ENCODE data around the gene RBMS3. TPM values are rescaled to one million over a fixed set of nuclear protein-coding genes. Genes with fewer than 3 reads are reported as not detected.

The RBMS3 gene
- total and polyA plus RNA-seq, 2 donors (not counting 1 experiment from before 2014, with no cell fraction given), result 26.9 to 68.4 TPM

- no peak overlapping the region for H3K9ac ChIP-seq (ENCODE audit: insufficient read depth, low read length)
- no peak overlapping the region for H2AFZ ChIP-seq (ENCODE audit: low read length)
- H3K27me3 ChIP-seq (ENCODE audit: control insufficient read depth, insufficient read depth, low read length), result no peaks in the 10 kb centered on the region
- H4K20me1 ChIP-seq (ENCODE audit: control insufficient read depth, extremely low read depth, insufficient read depth, low read length), result no peaks in the 10 kb centered on the region
- no peaks in the 10 kb centered on the region for H3K4me1 ChIP-seq (ENCODE audit: control insufficient read depth, extremely low read depth, insufficient read depth, low read length)
- no peak overlapping the region for H3K27ac ChIP-seq (ENCODE audit: insufficient read depth, low read length)
- no peaks in the 10 kb centered on the region for H3K9me3 ChIP-seq (ENCODE audit: control insufficient read depth, insufficient read depth, low read depth, low read length)
- DNase-seq (ENCODE audit: low read depth in 2 of 2), result no peak
- TF ChIP-seq CTCF (conservative IDR thresholded peaks at IDR 0.05 in 1 of 2, IDR thresholded peaks at IDR 0.05 in 1 of 2; ENCODE audit: low read depth in 1 of 2, low read length in 2 of 2) (no peak), EZH2 (IDR thresholded peaks at IDR 0.05; ENCODE audit: low read length, missing control alignments) (no peak)
- no peaks in the 10 kb centered on the region for H3K36me3 ChIP-seq (ENCODE audit: control insufficient read depth, insufficient read depth, low read length)
- H3K4me2 ChIP-seq (ENCODE audit: extremely low read depth, insufficient read depth, low read length), result no peak overlapping the region
- H3K79me2 ChIP-seq (ENCODE audit: control insufficient read depth, insufficient read depth, low read length), result no peaks in the 10 kb centered on the region
- no peak overlapping the region for H3K4me3 ChIP-seq (replicated peaks in 1 of 4; ENCODE audit: control extremely low read depth in 1 of 4, insufficient read depth in 1 of 4, low read depth in 3 of 4, low read length in 4 of 4)
These were observed 743.6 kb downstream of the RBMS3 start for GRCh38 chr3:30024466-30024865.

DNA sequence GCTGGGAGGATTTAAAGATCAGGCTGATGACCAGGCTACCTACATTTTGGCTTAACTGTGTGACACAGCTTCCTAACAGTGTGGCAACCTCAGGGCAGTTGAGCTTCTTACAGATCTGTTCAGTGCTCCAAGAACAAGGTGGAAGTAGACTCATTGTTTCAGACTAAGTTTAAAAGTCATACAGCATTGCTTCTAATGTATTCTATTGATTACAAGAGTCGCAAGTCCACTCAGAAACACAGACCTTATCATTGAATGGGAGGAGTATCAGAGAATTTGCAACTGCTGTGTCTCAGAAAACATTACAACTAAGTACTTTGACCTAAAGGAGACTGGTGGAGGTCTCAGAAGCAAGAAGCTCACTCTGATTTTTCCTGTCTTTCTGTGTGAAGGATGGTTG, 746.0 kb downstream of the RBMS3 start:
- Histone ChIP-seq H3K79me2 (ENCODE audit: control insufficient read depth, insufficient read depth, low read length) (no peaks in the 10 kb centered on the region), H3K4me1 (ENCODE audit: control insufficient read depth, extremely low read depth, insufficient read depth, low read length) (no peaks in the 10 kb centered on the region), H3K27ac (ENCODE audit: insufficient read depth, low read length) (no peak overlapping the region), H2AFZ (ENCODE audit: low read length) (no peak overlapping the region), H3K4me2 (ENCODE audit: extremely low read depth, insufficient read depth, low read length) (no peak overlapping the region), H3K36me3 (ENCODE audit: control insufficient read depth, insufficient read depth, low read length) (no peaks in the 10 kb centered on the region), H3K9me3 (ENCODE audit: control insufficient read depth, insufficient read depth, low read depth, low read length) (no peaks in the 10 kb centered on the region), H3K27me3 (ENCODE audit: control insufficient read depth, insufficient read depth, low read length) (no peaks in the 10 kb centered on the region), H4K20me1 (ENCODE audit: control insufficient read depth, extremely low read depth, insufficient read depth, low read length) (no peaks in the 10 kb centered on the region), H3K4me3 (replicated peaks in 1 of 4; ENCODE audit: control extremely low read depth in 1 of 4, insufficient read depth in 1 of 4, low read depth in 3 of 4, low read length in 4 of 4) (no peak overlapping the region), H3K9ac (ENCODE audit: insufficient read depth, low read length) (no peak overlapping the region)
- TF ChIP-seq CTCF (conservative IDR thresholded peaks at IDR 0.05 in 1 of 2, IDR thresholded peaks at IDR 0.05 in 1 of 2; ENCODE audit: low read depth in 1 of 2, low read length in 2 of 2) (no peak), EZH2 (IDR thresholded peaks at IDR 0.05; ENCODE audit: low read length, missing control alignments) (no peak)
- DNase-seq (ENCODE audit: low read depth in 2 of 2), result no peak

DNA sequence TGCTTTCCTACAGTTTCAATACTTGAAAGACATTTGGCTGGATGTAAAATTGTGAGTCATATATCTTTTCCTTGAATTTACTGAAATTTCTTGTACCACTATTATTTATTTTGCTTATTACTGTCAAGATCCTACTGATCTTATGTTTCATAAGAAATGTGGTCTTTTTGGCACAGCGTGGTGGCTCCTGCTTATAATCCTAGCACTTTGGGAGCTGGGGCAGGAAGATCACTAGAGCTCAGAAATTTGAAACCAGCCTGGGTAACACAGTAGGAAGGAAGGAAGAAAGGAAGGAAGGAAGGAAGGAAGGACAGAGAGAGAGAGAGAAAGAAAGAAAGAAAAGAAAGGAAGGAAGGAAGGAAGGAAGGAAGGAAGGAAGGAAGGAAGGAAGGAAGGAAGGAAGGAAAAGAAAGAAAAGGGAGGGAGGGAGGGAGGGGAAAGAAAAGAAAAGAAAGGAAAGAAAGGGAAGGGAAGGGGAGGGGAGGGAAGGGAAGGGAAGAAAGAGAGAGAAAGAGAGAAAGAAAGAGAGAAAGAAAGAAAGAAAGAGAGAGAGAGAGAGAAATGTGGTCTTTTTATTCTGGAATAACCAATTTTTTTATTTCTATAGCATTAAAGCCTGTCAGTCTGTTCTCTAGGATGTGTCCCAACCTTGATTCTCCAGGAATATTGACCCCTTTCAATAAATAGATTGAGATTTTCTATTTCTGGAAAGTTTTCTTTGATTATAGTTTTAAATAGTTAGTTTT, 753.5 kb downstream of the RBMS3 start:
- no peak overlapping the region for H2AFZ ChIP-seq (ENCODE audit: low read length)
- no peak for TF ChIP-seq EZH2 (IDR thresholded peaks at IDR 0.05; ENCODE audit: low read length, missing control alignments)
- DNase-seq (ENCODE audit: low read depth in 2 of 2), result peak in 1 of 2 donors; percentile 31

More for the DNA sequence above, 753.5 kb downstream of the RBMS3 start:
- no peak overlapping the region for H3K9ac ChIP-seq (ENCODE audit: insufficient read depth, low read length)
- H3K36me3 ChIP-seq (ENCODE audit: control insufficient read depth, insufficient read depth, low read length), result no peaks in the 10 kb centered on the region
- no peaks in the 10 kb centered on the region for H3K4me1 ChIP-seq (ENCODE audit: control insufficient read depth, extremely low read depth, insufficient read depth, low read length)
- no peak overlapping the region for H3K4me3 ChIP-seq (replicated peaks in 1 of 4; ENCODE audit: control extremely low read depth in 1 of 4, insufficient read depth in 1 of 4, low read depth in 3 of 4, low read length in 4 of 4)
- H3K4me2 ChIP-seq (ENCODE audit: extremely low read depth, insufficient read depth, low read length), result no peak overlapping the region
- H3K27me3 ChIP-seq (ENCODE audit: control insufficient read depth, insufficient read depth, low read length), result no peaks in the 10 kb centered on the region
- H4K20me1 ChIP-seq (ENCODE audit: control insufficient read depth, extremely low read depth, insufficient read depth, low read length), result no peaks in the 10 kb centered on the region
- H3K9me3 ChIP-seq (ENCODE audit: control insufficient read depth, insufficient read depth, low read depth, low read length), result no peaks in the 10 kb centered on the region
- no peaks in the 10 kb centered on the region for H3K79me2 ChIP-seq (ENCODE audit: control insufficient read depth, insufficient read depth, low read length)
- H3K27ac ChIP-seq (ENCODE audit: insufficient read depth, low read length), result no peak overlapping the region
